PC-3 (cell line): ENCODE data around the gene FLG2.

Source experiments
- CTCF ChIP-seq: fragments of 300-600 bp; sonication (generic); conservative IDR thresholded peaks from 2 replicates; pipeline ENCODE4 v1.5.1; 2017; ENCODE audit warnings: antibody characterized with exemption, low read depth, mild to moderate bottlenecking, low read length
- EZH2 ChIP-seq: fragments of 300-600 bp; sonication (generic); IDR thresholded peaks from one replicate; pipeline ENCODE4 v1.6.1; 2017; ENCODE audit warnings: antibody characterized with exemption, mild to moderate bottlenecking, low read length; ENCODE audit not compliant: unreplicated experiment

- TF ChIP-seq CTCF (no peak), EZH2 (no peak)
These were observed 3.1 kb downstream of the FLG2 start for GRCh38 chr1:152356736-152357135.
